SU-DHL-6 (cell line): ENCODE results near the gene ME2.

Source experiments
- H2AFZ ChIP-seq: fragments of 200-600 bp; sonication (generic); 2 replicates; pipeline ENCODE4 v1.6.1; 2014; ENCODE audit warnings: low read depth, mild to moderate bottlenecking, moderate library complexity, mixed read lengths, antibody characterized with exemption, low read length; ENCODE audit not compliant: severe bottlenecking
- H3F3A ChIP-seq: fragments of 200-600 bp; shearing (Covaris generic); 2 replicates; pipeline ENCODE4 v1.6.0; 2016; ENCODE audit warnings: antibody characterized with exemption, mild to moderate bottlenecking; ENCODE audit not compliant: insufficient read depth
- H3K27ac ChIP-seq: fragments of 200-600 bp; sonication (generic); 2 replicates; pipeline ENCODE4 v1.5.1; 2016; ENCODE audit warnings: low read depth, mild to moderate bottlenecking, low read length, moderate library complexity, mixed read lengths
- H3K27me3 ChIP-seq: fragments of 200-600 bp; sonication (generic), shearing (Covaris generic); 2 replicates; pipeline ENCODE4 v1.6.0; 2014; ENCODE audit warnings: mild to moderate bottlenecking, low read length
- H3K36me3 ChIP-seq: fragments of 200-600 bp; sonication (generic); 2 replicates; pipeline ENCODE4 v1.6.1; 2014; ENCODE audit warnings: mild to moderate bottlenecking, low read length, mixed read lengths
- H3K4me2 ChIP-seq: fragments of 300-600, 200-600 bp; shearing (Covaris generic), sonication (generic); 2 replicates; pipeline ENCODE4 v1.6.0; 2014; ENCODE audit warnings: low read length, low read depth, mild to moderate bottlenecking; ENCODE audit not compliant: poor library complexity, severe bottlenecking
- H3K4me3 ChIP-seq: fragments of 200-600 bp; sonication (generic); 2 replicates; pipeline ENCODE4 v1.5.1; 2014; ENCODE audit warnings: antibody characterized with exemption, low read length, mild to moderate bottlenecking, mixed read lengths; ENCODE audit not compliant: insufficient read depth, poor library complexity, severe bottlenecking
- H3K79me2 ChIP-seq: fragments of 200-600 bp; sonication (generic); 2 replicates; pipeline ENCODE4 v1.6.1; 2014; ENCODE audit warnings: mild to moderate bottlenecking, low read length, moderate library complexity; ENCODE audit not compliant: insufficient read depth
- H3K9ac ChIP-seq: fragments of 200-600 bp; sonication (generic); 2 replicates; pipeline ENCODE4 v1.7.0; 2014; ENCODE audit warnings: mild to moderate bottlenecking, low read length
- H3K9me2 ChIP-seq: fragments of 200-600 bp; sonication (generic); replicated peaks from 2 replicates; pipeline ENCODE4 v1.6.1; 2014; ENCODE audit warnings: low read length; ENCODE audit not compliant: insufficient read depth
- H3K9me3 ChIP-seq: fragments of 200-600 bp; sonication (generic); 2 replicates; pipeline ENCODE4 v1.6.1; 2014; ENCODE audit warnings: low read length, mixed read lengths; ENCODE audit not compliant: insufficient read depth
- H4K20me1 ChIP-seq: fragments of 200-600 bp; sonication (generic); 2 replicates; pipeline ENCODE4 v1.6.1; 2014; ENCODE audit warnings: low read depth, mild to moderate bottlenecking, antibody characterized with exemption, low read length, moderate library complexity, mixed read lengths
- EZH2phosphoT487 ChIP-seq: fragments of 200-600 bp; sonication (generic), shearing (Covaris generic); conservative IDR thresholded peaks from 2 replicates; pipeline ENCODE4 v1.6.1; 2018; ENCODE audit warnings: mild to moderate bottlenecking, antibody characterized with exemption, low read length, moderate library complexity, mixed read lengths
- TF ChIP-seq, protein P1 (sequence below): fragments of 200-600 bp; sonication (generic); IDR thresholded peaks from one replicate; pipeline ENCODE4 v1.5.1; 2017; ENCODE audit warnings: antibody characterized with exemption, mild to moderate bottlenecking, low read length, moderate library complexity; ENCODE audit not compliant: insufficient read depth, poor library complexity, severe bottlenecking

ME2 gene

GRCh38 chr18:50909261-50909660 lies 30.3 kb downstream of the ME2 start:
- Histone ChIP-seq H3K4me2 (no peak overlapping the region), H3K36me3 (peaks cover 36% of the 10 kb centered on the region), H3K9ac (no peak overlapping the region), H3K79me2 (0 out of 2 replicates have a peak, but pooled peaks cover 13% of the 10 kb centered on the region), H3F3A (no peaks in the 10 kb centered on the region), H2AFZ (no peak overlapping the region), H4K20me1 (no peaks in the 10 kb centered on the region), H3K27ac (no peak overlapping the region), H3K27me3 (no peaks in the 10 kb centered on the region), H3K9me3 (no peaks in the 10 kb centered on the region), H3K9me2 (no peaks in the 10 kb centered on the region), H3K4me3 (no peak overlapping the region)
- TF ChIP-seq EZH2phosphoT487, result no peak
- TF ChIP-seq, protein P1, sequence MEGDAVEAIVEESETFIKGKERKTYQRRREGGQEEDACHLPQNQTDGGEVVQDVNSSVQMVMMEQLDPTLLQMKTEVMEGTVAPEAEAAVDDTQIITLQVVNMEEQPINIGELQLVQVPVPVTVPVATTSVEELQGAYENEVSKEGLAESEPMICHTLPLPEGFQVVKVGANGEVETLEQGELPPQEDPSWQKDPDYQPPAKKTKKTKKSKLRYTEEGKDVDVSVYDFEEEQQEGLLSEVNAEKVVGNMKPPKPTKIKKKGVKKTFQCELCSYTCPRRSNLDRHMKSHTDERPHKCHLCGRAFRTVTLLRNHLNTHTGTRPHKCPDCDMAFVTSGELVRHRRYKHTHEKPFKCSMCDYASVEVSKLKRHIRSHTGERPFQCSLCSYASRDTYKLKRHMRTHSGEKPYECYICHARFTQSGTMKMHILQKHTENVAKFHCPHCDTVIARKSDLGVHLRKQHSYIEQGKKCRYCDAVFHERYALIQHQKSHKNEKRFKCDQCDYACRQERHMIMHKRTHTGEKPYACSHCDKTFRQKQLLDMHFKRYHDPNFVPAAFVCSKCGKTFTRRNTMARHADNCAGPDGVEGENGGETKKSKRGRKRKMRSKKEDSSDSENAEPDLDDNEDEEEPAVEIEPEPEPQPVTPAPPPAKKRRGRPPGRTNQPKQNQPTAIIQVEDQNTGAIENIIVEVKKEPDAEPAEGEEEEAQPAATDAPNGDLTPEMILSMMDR, result no peak

DNA sequence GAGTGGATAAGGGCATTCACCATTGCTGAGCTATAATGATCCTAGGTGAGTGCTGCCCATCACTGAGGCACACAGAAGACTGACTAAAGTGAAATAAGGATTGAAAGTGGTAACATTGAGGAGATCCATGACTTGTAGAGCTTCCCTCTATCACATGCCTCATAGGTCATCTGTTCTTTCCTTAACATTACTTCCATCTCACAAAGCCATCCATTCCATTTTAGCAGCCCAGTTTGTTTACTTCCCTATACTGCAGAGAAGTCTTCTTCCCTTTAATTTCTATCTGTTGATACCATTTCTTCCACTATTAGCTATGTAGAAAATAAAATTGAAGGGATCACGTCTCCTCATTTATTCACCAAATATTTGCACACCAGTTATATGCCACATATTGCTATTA lies 32.1 kb downstream of the ME2 start:
- TF ChIP-seq, protein P1, result no peak
- no peak overlapping the region for H3K4me2 ChIP-seq
- 0 out of 2 replicates have a peak, but pooled peaks cover 5% of the 10 kb centered on the region for H3K79me2 ChIP-seq
- no peaks in the 10 kb centered on the region for H3K9me2 ChIP-seq
- no peak overlapping the region for H3K9ac ChIP-seq
- H3K4me3 ChIP-seq, result no peak overlapping the region
- H3K27me3 ChIP-seq, result no peaks in the 10 kb centered on the region
- no peaks in the 10 kb centered on the region for H4K20me1 ChIP-seq
- peaks cover 3% of the 10 kb centered on the region; the same call in 1 of the 2 replicates for H3F3A ChIP-seq
- peaks cover 41% of the 10 kb centered on the region for H3K36me3 ChIP-seq
- no peaks in the 10 kb centered on the region for H3K9me3 ChIP-seq
- H2AFZ ChIP-seq, result no peak overlapping the region
- H3K27ac ChIP-seq, result no peak overlapping the region

- no peaks in the 10 kb centered on the region for H3K79me2 ChIP-seq
- H3K4me3 ChIP-seq, result no peak overlapping the region
- no peak for TF ChIP-seq EZH2phosphoT487
- TF ChIP-seq, protein P1, result no peak
- H3F3A ChIP-seq, result peaks cover 14% of the 10 kb centered on the region; the same call in 1 of the 2 replicates
- H3K27ac ChIP-seq, result no peak overlapping the region
- H3K9ac ChIP-seq, result no peak overlapping the region
- no peaks in the 10 kb centered on the region for H4K20me1 ChIP-seq
- no peak overlapping the region for H3K4me2 ChIP-seq
- no peak overlapping the region for H2AFZ ChIP-seq
- peaks cover 61% of the 10 kb centered on the region for H3K36me3 ChIP-seq
- no peaks in the 10 kb centered on the region for H3K9me3 ChIP-seq
- H3K9me2 ChIP-seq, result no peaks in the 10 kb centered on the region
- H3K27me3 ChIP-seq, result no peaks in the 10 kb centered on the region
These were observed 38.1 kb downstream of the ME2 start for GRCh38 chr18:50917021-50917420.
